Gastroesophageal sphincter (tissue), 4 donors: Measurements from ENCODE around the gene IGFBP6. TPM values are rescaled to one million over a fixed set of nuclear protein-coding genes. Genes with fewer than 3 reads are reported as not detected.

ENCODE experiments used
- ATAC-seq: fragments of 150-250 bp; one replicate; pipeline ENCODE4 v1.9.1; 2016; ENCODE audit warnings: mild to moderate bottlenecking, moderate library complexity
- H3K27ac ChIP-seq, 4 donors: fragments of 200-600 bp; sonication (generic) in 3 of 4; 1 replicate in 3 of 4; 2 replicates in 1 of 4; pipeline ENCODE4 v1.5.1; 2016 to 2019
- H3K27me3 ChIP-seq: fragments of 200-600 bp; sonication (generic); one replicate; pipeline ENCODE4 v1.5.1; 2019
- H3K36me3 ChIP-seq, 2 donors: fragments of 200-600 bp; sonication (generic); one replicate each; pipeline ENCODE4 v1.5.1; 2019; ENCODE audit warnings: control low read depth in 1 of 2
- H3K4me1 ChIP-seq, 3 donors: fragments of 200-600 bp; sonication (generic); 1 replicate in 2 of 3; 2 replicates in 1 of 3; pipeline ENCODE4 v1.5.1; 2016 to 2019; ENCODE audit warnings: control low read depth in 2 of 3
- H3K4me3 ChIP-seq, 2 donors: fragments of 200-600 bp; sonication (generic); one replicate each; pipeline ENCODE4 v1.5.1; 2019; ENCODE audit warnings: mild to moderate bottlenecking in 1 of 2, moderate library complexity in 1 of 2
- H3K9me3 ChIP-seq, 3 donors: fragments of 200-600 bp; sonication (generic); one replicate each; pipeline ENCODE4 v1.5.1; 2017 to 2019; ENCODE audit warnings: control low read depth in 2 of 3
- EP300 ChIP-seq: sonication (generic); formaldehyde crosslinking; IDR thresholded peaks from one replicate; pipeline ENCODE4 v1.6.1; 2017; ENCODE audit warnings: antibody characterized with exemption, mild to moderate bottlenecking
- POLR2A ChIP-seq, 2 donors: fragments of 450-650 bp; IDR thresholded peaks; one replicate each; pipeline ENCODE4 v1.6.1; 2017; ENCODE audit warnings: antibody characterized with exemption in 2 of 2, mild to moderate bottlenecking in 2 of 2, moderate library complexity in 1 of 2
- POLR2AphosphoS5 ChIP-seq: sonication (generic); formaldehyde crosslinking; IDR thresholded peaks from one replicate; pipeline ENCODE4 v1.6.1; 2017; ENCODE audit warnings: antibody characterized with exemption
- WGBS, 2 donors: methylation state at CpG; one replicate each; pipeline ENCODE4 v1.1.5; 2018; ENCODE audit warnings: low coverage in 1 of 2; 5-methylcytosine and 5-hydroxymethylcytosine counted together
- total RNA-seq, 4 donors: library from RNA; depleted of rRNA; stranded (reverse); fragments of >200 nt; gene quantifications; one replicate each; pipeline ENCODE4 v1.1.0, GENCODE V29; 2016
- TF ChIP-seq, protein P1 (sequence below), 4 experiments: fragments of 200-600 bp in 2 of 4; fragments of 450-650 bp in 2 of 4; sonication (generic) in 1 of 4; IDR thresholded peaks; one replicate each; pipeline ENCODE4 v1.5.1; 2017 to 2019; ENCODE audit warnings: antibody characterized with exemption in 4 of 4, mild to moderate bottlenecking in 2 of 4, moderate library complexity in 2 of 4

Gene IGFBP6
- total RNA-seq, 4 donors from 2014 or later = 632 to 1,838 (median 914) TPM

DNA sequence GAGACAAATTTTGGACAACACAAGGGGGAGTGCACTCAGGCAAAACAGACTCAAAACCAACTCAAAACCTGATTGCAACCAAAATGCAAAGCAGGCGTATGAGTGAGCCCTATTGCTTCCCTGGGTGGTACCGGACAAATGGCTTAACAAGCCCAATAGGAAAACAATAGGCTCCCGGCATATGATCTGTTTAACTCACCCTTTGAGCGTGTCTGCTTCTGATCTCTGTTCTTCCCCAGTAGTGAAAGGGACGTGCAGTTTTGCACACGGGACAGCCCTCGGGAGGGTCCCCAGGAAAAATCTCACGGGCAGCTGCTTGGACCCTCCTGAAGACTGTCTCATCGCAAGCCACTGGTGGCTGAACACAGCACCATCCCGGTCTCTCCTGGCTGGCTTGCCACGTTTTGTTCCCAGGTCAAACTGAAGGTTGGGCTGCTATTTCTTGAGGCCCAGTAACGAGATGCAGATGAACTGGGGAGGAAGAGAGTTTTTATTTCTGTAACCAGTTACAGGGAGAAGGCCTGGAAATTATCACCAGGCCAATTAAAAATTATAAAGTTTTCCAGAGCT, 15.8 kb downstream of the IGFBP6 start:
- Histone ChIP-seq H3K36me3 (no peaks in the 10 kb centered on the region), H3K4me3 (no peak overlapping the region), H3K4me1 (peaks cover 0 to 21% (median 3%) of the 10 kb centered on the region in 3 donors), H3K27ac (no peak overlapping the region), H3K27me3 (no peaks in the 10 kb centered on the region), H3K9me3 (no peaks in the 10 kb centered on the region)
- 85 to 88% methylated on average over 3 to 9 of the region's 12 CpGs for WGBS, 2 donors
- no peak for ATAC-seq
- TF ChIP-seq, protein P1, sequence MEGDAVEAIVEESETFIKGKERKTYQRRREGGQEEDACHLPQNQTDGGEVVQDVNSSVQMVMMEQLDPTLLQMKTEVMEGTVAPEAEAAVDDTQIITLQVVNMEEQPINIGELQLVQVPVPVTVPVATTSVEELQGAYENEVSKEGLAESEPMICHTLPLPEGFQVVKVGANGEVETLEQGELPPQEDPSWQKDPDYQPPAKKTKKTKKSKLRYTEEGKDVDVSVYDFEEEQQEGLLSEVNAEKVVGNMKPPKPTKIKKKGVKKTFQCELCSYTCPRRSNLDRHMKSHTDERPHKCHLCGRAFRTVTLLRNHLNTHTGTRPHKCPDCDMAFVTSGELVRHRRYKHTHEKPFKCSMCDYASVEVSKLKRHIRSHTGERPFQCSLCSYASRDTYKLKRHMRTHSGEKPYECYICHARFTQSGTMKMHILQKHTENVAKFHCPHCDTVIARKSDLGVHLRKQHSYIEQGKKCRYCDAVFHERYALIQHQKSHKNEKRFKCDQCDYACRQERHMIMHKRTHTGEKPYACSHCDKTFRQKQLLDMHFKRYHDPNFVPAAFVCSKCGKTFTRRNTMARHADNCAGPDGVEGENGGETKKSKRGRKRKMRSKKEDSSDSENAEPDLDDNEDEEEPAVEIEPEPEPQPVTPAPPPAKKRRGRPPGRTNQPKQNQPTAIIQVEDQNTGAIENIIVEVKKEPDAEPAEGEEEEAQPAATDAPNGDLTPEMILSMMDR (IDR thresholded peaks at IDR 0.05) = no peak
- TF ChIP-seq EP300 = no peak
- no peak for TF ChIP-seq POLR2AphosphoS5
- TF ChIP-seq POLR2A (IDR thresholded peaks at IDR 0.05) = no peak

DNA sequence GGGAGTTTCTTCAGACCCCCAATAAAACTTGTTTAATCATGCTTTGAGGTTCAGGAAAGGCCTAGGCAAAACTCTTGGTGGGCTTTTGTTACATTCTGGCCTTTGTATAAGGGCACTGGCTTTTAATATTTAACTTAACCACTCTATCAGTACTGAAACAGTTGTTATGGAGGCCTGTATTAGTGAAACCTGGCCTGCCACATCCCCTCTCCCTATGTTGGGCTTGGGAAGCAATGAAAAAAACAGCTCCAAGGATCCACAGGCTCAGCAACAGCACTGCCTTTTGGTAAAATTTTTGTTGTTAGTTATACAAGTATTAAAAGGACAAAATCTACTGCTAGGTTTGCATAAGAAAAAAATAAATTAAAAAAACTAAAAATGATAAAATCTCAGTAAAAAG, 16.5 kb downstream of the IGFBP6 start:
- Histone ChIP-seq H3K27me3 (no peaks in the 10 kb centered on the region), H3K4me1 (peaks cover 0 to 17% (median 3%) of the 10 kb centered on the region in 3 donors), H3K9me3 (no peaks in the 10 kb centered on the region), H3K27ac (no peak overlapping the region), H3K36me3 (no peaks in the 10 kb centered on the region), H3K4me3 (no peak overlapping the region)
- TF ChIP-seq POLR2AphosphoS5 (no peak), EP300 (no peak), POLR2A (IDR thresholded peaks at IDR 0.05) (no peak)
- TF ChIP-seq, protein P1 (IDR thresholded peaks at IDR 0.05) = no peak
- no peak for ATAC-seq

DNA sequence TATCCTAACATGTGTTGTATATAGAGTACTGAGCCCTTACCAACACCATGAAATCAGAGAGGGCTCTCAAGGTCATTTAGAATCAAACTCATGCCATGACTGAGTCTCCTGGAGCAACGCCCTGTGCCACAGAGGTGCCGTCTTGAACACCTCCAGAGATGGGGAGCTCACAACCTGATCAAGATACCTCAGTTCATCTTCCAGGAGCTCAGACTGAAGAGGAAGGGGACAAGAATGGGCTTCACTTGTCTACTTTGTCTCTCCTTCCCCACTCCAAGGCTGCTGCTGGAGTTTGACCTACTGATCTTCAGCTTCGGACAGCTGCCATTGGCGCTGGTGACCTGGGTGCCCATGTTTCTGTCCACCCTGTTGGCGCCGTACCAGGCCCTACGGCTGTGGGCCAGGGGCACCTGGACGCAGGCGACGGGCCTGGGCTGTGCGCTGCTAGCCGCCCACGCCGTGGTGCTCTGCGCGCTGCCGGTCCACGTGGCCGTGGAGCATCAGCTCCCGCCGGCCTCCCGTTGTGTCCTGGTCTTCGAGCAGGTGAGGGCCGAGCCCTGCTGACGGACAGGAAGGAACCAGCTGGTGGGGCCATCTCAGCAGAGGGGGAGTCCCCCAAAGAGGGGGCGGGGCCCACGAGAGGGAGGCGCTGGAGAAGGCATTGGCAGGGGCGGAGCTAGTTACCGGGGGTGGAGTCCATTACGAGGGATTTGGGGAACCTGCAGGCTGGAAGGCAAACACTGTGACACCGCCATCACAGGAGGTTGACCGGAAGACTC, 17.8 kb downstream of the IGFBP6 start:
- Histone ChIP-seq H3K27me3 (no peaks in the 10 kb centered on the region), H3K4me1 (peaks cover 0 to 17% (median 3%) of the 10 kb centered on the region in 3 donors), H3K9me3 (no peaks in the 10 kb centered on the region), H3K27ac (peak overlapping the region in 2 of 4 donors; percentile 35 to 74), H3K36me3 (no peaks in the 10 kb centered on the region), H3K4me3 (no peak overlapping the region)
- ATAC-seq = peak; percentile 6
- TF ChIP-seq EP300 = no peak
- no peak for TF ChIP-seq POLR2AphosphoS5
- TF ChIP-seq, protein P1 (IDR thresholded peaks at IDR 0.05) = no peak
- TF ChIP-seq POLR2A (IDR thresholded peaks at IDR 0.05) = no peak
- 84 to 90% methylated on average over 2 to 7 of the region's 33 CpGs for WGBS, 2 donors

DNA sequence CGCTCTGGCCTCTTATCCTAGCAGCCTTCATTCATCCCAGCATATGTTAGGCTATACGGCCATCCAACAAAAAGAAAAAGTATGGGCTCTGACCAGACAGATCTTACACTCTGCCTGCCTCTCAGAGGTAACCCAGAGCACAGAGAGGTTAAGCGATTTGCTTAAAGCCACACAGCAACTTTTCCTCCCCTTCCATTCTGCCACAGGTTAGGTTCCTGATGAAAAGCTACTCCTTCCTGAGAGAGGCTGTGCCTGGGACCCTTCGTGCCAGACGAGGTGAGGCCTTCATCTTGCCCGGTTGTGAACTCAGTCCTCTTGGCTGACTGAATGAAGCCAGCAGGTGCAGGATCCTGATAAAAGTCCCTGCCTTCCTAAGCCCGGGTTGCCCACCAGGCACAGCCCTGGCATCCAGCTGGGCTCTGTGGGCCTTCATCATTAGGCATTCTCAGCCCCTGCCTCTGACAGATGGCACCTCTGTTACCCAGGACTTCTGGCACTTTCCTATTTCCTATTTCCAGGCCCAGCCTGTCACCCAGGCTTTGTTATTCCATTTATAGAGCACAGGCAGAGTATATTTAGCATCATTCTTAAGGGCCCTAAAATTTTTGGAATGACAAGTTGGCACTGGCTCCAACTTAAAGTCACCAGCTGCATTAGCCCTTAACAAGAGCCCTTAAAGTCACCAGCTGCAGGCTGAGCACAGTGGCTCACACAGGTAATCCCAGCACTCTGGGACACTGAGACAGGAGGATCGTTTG, 18.6 kb downstream of the IGFBP6 start:
- 74 to 96% methylated on average over 3 to 5 of the region's 8 CpGs for WGBS, 2 donors
- H3K4me3 ChIP-seq = no peak overlapping the region
- H3K9me3 ChIP-seq = no peaks in the 10 kb centered on the region
- ATAC-seq = peak; percentile 53
- H3K4me1 ChIP-seq = peaks cover 0 to 17% (median 3%) of the 10 kb centered on the region in 3 donors
- TF ChIP-seq POLR2AphosphoS5 (no peak), POLR2A (IDR thresholded peaks at IDR 0.05) (no peak), EP300 (no peak)
- TF ChIP-seq, protein P1 (IDR thresholded peaks at IDR 0.05) = no peak
- no peaks in the 10 kb centered on the region for H3K36me3 ChIP-seq
- H3K27me3 ChIP-seq = no peaks in the 10 kb centered on the region
- peak overlapping the region in 2 of 4 donors; percentile 35 to 74 for H3K27ac ChIP-seq
